ENCODE data around the gene MSH3.
"Not testable (repeated sequence)": the region's sequence is repeated elsewhere in the genome, so short reads cannot be mapped to it uniquely, and the experiment has no call there.

MSH3 gene

GRCh38 chr5:80755626-80756025, 101.2 kb downstream of the MSH3 start:
- no peak for DNase-seq (ENCODE audit: low read depth)

GRCh38 chr5:80756292-80756691, 101.8 kb downstream of the MSH3 start:
- DNase-seq (ENCODE audit: low read depth) = no peak

GRCh38 chr5:80757290-80757689, 102.8 kb downstream of the MSH3 start:
- no peak for DNase-seq (ENCODE audit: low read depth)

GRCh38 chr5:80759866-80760577, 105.6 kb downstream of the MSH3 start:
- no peak for DNase-seq (ENCODE audit: low read depth)

GRCh38 chr5:80760680-80761079, 106.2 kb downstream of the MSH3 start:
- no peak for DNase-seq (ENCODE audit: low read depth)

- DNase-seq (ENCODE audit: low read depth) = no peak
These were observed 106.7 kb downstream of the MSH3 start for GRCh38 chr5:80761176-80761575.

GRCh38 chr5:80761966-80762365, 107.5 kb downstream of the MSH3 start:
- DNase-seq (ENCODE audit: low read depth) = peak; percentile 53

- DNase-seq (ENCODE audit: low read depth) = no peak
These were observed 108.1 kb downstream of the MSH3 start for GRCh38 chr5:80762573-80762972.

- DNase-seq (ENCODE audit: low read depth) = no peak
These were observed 108.8 kb downstream of the MSH3 start for GRCh38 chr5:80763211-80763610.

- no peak for DNase-seq (ENCODE audit: low read depth)
These were observed 109.6 kb downstream of the MSH3 start for GRCh38 chr5:80763873-80764647.

GRCh38 chr5:80764786-80765185, 110.3 kb downstream of the MSH3 start:
- no peak for DNase-seq (ENCODE audit: low read depth)

- DNase-seq (ENCODE audit: low read depth) = no peak
These were observed 123.2 kb downstream of the MSH3 start for GRCh38 chr5:80777347-80778287.

- no peak for DNase-seq (ENCODE audit: low read depth)
These were observed 125.6 kb downstream of the MSH3 start for GRCh38 chr5:80780024-80780423.

- DNase-seq (ENCODE audit: low read depth) = no peak
These were observed 126.4 kb downstream of the MSH3 start for GRCh38 chr5:80780761-80781285.

GRCh38 chr5:80781356-80781755, 126.9 kb downstream of the MSH3 start:
- peak; percentile 73 for DNase-seq (ENCODE audit: low read depth)

- peak; percentile 16 for DNase-seq (ENCODE audit: low read depth)
These were observed 128.2 kb downstream of the MSH3 start for GRCh38 chr5:80782626-80783025.

- DNase-seq (ENCODE audit: low read depth) = not testable (repeated sequence)
These were observed 129.3 kb downstream of the MSH3 start for GRCh38 chr5:80783751-80784150.

- no peak for DNase-seq (ENCODE audit: low read depth)
These were observed 130.0 kb downstream of the MSH3 start for GRCh38 chr5:80784451-80784850.

- peak; percentile 10 for DNase-seq (ENCODE audit: low read depth)
These were observed 135.0 kb downstream of the MSH3 start for GRCh38 chr5:80789319-80790016.

- no peak for DNase-seq (ENCODE audit: low read depth)
These were observed 136.2 kb downstream of the MSH3 start for GRCh38 chr5:80790698-80791097.

- DNase-seq (ENCODE audit: low read depth) = no peak
These were observed 138.9 kb downstream of the MSH3 start for GRCh38 chr5:80793354-80793753.

GRCh38 chr5:80796846-80797245, 142.4 kb downstream of the MSH3 start:
- DNase-seq (ENCODE audit: low read depth) = no peak
